Measurements from ENCODE around the gene CA5A.

DNA sequence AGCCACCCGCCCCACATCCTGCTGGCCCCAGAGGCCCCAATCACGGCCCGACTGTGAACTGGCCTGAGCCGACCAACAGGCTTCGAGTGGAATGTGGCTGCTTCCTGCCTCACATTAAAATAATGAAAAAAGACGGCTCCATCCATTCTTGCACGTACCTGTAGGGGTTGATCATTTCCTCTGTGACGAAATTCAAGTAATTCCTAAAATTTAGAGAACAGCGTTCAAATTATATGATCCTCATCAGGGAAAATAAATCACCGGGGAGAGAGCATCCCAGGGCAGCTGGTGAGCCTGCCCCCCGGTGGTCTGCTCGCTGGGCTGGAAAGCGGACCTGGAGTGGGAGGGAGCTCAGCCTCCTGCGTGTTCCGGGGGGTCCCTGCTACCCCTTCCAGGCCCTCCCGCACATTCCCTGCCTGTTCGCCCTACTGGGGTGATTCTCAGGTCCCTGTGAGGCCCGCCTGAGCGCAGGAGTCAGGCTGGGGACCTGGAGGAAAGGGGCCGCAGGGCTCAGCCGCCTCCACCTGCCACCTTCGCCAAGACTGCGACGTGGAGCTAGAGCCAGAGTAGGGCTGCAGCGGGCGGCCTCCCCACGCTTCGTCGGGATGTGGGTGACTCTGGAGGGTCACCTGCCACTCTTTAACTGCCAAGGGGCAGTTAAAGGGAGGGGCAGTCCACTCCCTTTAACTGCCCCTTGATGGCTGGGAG is 95.9 kb downstream of the CA5A start:
- TF ChIP-seq, protein P1, sequence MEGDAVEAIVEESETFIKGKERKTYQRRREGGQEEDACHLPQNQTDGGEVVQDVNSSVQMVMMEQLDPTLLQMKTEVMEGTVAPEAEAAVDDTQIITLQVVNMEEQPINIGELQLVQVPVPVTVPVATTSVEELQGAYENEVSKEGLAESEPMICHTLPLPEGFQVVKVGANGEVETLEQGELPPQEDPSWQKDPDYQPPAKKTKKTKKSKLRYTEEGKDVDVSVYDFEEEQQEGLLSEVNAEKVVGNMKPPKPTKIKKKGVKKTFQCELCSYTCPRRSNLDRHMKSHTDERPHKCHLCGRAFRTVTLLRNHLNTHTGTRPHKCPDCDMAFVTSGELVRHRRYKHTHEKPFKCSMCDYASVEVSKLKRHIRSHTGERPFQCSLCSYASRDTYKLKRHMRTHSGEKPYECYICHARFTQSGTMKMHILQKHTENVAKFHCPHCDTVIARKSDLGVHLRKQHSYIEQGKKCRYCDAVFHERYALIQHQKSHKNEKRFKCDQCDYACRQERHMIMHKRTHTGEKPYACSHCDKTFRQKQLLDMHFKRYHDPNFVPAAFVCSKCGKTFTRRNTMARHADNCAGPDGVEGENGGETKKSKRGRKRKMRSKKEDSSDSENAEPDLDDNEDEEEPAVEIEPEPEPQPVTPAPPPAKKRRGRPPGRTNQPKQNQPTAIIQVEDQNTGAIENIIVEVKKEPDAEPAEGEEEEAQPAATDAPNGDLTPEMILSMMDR (IDR thresholded peaks at IDR 0.05), result no peak
- TF ChIP-seq POLR2A (IDR thresholded peaks at IDR 0.05), result no peak
- TF ChIP-seq EP300 (IDR thresholded peaks at IDR 0.05; ENCODE audit: low read depth), result no peak

Data from transverse colon (tissue), 3 donors.